Measurements from ENCODE around the gene KASH5.
"Not testable (repeated sequence)": the region's sequence is repeated elsewhere in the genome, so short reads cannot be mapped to it uniquely, and the experiment has no call there.

The KASH5 gene

GRCh38 chr19:49362048-49362928 is 25.8 kb upstream of the KASH5 start, which contains the start of gene TEAD2:
Gene TEAD2 (minus strand): TSS chr19:49362416. CDS start chr19:49360075, 2,341 bp downstream.
- DNase-seq = no peak

GRCh38 chr19:49362929-49363267 is 25.2 kb upstream of the KASH5 start:
- DNase-seq = no peak

GRCh38 chr19:49363268-49364082 is 24.6 kb upstream of the KASH5 start, which contains the start of gene DKKL1:
Gene DKKL1 (plus strand): TSS chr19:49363877. CDS start chr19:49363999, 122 bp downstream.
- peak; percentile 59 for DNase-seq

DNA sequence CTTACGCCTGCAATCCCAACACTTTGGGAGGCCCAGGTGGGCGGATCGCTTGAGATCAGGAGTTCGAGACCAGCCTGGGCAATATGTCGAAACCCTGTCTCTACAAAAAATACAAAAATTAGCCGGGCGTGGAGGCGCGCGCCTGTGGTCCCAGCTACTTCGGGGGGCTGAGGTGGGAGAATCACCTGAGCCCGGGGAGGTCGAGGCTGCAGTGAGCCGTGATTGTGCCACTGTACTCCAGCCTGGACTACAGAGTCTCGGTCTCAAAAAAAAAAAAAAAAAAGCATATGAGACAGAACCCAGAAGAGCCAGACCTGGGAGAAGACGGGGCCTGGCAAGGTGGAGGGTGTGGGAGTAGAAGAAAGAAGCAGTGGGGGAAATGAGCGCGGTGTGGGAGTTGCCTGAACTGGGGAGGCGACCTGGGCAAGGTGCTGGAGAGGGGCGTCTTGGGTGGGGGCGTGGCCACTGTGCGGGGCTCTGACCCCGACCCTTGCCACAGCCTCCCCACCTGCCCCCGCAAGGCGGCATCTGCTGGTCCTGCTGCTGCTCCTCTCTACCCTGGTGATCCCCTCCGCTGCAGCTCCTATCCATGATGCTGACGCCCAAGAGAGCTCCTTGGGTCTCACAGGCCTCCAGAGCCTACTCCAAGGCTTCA is 23.8 kb upstream of the KASH5 start:
- DNase-seq = no peak

DNA sequence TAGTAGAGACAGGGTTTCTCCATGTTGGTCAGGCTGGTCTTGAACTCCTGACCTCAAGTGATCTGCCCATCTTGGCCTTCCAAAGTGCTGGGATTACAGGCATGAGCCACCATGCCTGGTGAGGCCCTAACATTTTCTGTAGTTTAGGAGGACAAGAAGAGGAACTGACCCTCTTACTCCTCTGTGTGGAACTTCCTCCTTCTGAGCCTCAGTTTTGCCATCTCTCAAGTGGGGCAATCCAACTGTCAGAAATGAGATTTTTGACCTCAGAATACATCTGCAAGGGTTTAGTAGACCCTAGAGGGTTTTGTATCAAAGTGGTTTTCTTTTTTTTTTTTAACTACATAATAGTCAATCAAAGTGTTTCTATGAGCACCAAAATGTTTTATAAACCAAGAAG is 21.9 kb upstream of the KASH5 start:
- DNase-seq = no peak

GRCh38 chr19:49368711-49369358 is 19.2 kb upstream of the KASH5 start:
- no peak for DNase-seq

DNA sequence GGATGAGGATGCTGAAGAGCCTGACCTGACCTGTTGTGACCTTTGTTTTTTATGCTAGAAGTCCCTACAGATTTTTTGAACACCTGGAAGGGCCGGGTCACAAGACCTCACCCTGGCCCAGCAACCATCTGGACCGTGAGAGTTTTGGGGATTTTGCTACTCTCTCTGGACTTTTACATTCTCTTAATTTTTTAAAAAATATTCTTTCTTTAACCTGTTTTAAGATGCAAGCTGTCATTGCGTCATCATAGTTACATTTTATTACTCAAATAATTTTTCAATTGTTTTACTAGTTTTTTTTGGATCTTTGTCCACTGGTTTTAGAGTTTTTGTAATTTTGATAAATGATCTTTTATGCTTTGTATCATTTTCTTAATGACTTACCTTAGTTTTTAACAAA is 16.9 kb upstream of the KASH5 start:
- no peak for DNase-seq

GRCh38 chr19:49373174-49373573 is 14.9 kb upstream of the KASH5 start:
- not testable (repeated sequence) for DNase-seq

- DNase-seq = no peak
These were observed 13.2 kb upstream of the KASH5 start for GRCh38 chr19:49374665-49375434.

DNA sequence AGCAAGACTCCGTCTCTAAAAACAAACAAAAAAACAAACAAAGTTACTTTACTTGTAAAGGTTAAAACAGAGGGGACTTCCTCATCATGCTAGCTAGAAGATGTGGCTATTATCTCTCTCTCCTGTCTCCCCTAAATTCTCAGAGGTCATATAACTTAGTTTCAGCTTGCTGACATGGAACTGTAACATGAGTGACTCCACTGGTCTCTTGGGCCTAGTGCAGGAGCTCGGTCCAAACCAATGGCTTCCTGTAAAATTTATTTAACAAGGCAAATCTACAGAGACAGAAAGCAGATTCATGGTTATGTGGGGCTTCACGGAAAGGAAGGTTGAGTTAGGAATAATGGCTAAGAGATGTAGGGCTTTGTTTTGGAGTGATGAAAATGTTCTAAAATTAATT is 9.5 kb upstream of the KASH5 start:
- no peak for DNase-seq

DNA sequence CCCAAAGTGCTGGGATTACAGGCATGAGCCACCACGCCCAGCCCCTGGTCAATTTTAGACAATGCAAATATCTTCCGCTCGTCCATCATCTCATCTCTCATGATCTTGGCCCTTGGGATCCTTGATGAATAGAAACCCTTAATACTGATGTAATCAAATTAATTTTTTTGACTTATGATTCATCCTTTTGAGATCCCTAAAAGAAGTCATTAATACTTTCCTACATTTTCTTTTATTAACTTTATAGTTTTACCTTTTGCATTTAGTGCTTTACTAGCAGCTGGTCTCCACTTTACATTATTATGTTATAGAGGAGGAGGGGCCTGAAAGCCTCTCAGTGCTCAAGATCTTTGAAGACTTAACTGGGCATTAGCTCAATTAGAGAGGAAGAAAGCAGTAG is 7.7 kb upstream of the KASH5 start:
- DNase-seq = no peak

DNA sequence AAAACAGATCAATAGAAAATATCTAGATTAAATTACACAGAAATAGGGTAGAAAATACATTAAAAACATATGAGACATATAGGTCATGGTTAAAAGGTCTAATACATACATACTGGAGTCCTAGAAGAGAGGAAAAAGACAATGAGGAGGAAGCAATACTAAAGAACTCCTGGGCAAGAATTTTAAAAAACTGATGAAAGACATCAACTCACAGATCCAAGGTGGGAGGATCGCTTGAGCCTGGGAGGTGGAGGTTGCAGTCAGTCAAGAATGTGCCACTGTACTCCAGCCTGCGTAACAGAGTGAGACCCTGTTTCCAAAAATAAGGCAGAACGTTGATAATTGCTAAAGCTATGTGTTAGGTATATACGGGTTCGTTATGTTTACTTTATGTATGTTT is 5.4 kb upstream of the KASH5 start:
- DNase-seq = no peak

DNA sequence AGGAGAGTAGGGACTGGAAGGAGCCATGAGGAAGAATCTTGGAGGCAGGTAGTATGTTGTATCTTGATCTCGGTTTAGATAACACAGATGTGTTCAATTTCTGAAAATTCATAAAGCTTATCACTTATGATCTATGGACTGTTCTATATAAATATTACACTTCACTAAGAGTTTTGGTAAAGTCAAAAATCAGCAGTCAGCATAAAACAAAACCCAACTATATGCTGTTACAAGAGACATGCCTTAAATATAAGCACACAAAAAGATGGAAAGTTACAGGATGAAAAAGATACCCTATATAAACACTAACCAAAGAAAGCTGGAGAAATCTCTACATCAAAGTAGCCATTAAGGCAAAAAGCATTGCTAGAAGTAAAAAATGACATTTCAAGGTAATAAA is 4.5 kb upstream of the KASH5 start:
- DNase-seq = no peak

- DNase-seq = no peak
These were observed 1.4 kb downstream of the KASH5 start for GRCh38 chr19:49389406-49389805.

DNA sequence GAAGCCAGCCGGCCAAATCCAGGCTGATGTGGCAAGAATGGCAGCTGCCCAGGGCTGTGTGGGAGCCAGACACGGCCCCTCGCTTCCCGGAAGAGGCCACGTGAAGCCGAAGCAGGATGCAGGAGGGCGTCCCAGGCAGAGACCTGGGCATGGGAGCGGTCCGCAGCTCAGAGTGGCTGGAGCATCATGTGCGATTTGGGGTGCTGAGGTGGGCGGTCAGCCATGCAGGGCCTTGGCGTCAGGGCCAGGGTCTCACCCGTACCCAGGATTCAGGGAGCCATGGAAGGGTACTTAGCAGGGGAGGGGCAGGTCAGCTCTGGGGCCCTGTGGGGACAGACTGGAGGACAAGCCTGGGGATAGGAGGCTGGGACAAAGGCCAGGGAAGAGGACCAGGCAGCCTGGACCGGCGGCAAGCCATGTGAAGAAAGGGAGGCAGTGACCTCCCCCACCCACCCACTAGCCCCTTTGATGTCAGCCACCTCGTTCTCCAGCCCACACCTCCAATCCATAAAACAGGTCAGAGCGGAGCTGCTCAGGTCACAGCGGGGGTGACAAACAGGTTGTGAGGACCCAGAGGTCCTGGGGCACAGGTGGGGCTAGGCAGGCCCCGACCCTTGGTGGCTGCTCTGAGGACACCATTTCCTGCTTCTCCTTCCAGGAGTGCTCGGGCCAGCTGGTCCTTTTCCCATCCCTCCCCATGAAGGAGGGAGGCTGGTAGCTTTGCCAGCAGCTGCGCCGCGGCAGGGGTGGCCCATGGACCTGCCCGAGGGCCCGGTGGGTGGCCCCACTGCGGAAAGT is 2.3 kb downstream of the KASH5 start:
- no peak for DNase-seq

DNA sequence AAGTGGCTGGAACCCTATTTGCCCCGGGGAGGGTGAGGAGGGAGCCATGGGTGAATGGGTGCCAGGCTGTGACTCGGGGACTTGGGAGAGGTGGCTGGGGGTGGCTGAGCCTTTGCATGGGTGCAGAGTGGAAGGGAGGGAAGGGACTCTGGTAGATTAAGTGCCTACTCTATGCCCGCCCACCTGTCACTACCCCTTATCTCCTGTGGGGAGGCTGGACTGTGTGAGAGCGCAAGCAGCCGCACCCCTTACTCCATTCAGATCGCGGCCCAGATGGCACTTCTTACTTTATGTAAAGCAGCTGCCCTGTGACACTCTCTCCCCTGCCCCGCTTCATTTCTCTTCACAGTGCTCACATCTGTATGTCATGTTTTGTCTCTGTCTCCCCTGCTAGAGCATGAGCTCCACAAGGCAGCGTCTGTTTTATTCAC is 2.9 kb downstream of the KASH5 start:
- no peak for DNase-seq

- DNase-seq = peak; percentile 81
These were observed 3.7 kb downstream of the KASH5 start for GRCh38 chr19:49391581-49392399.

DNA sequence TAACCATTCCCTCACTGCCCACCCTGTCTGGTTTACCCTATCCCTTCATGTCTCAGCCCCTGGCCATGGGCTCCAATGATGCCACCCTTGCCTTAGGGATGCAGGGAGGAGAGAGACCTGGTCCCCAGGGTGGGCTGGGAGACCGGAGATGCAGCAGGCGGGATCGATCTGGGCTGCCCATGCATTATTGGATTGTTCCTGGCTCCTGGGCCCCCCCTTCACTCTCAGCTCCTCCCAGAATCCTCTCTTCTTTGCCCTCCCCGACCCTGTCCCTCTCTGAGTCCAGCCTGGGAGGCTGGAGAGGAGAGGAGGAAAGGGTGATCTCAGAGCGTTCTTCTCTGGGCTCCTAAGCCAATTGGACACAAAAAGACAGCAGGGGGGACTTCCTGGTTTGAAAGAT is 5.8 kb downstream of the KASH5 start:
- no peak for DNase-seq

GRCh38 chr19:49395581-49396407 is 7.7 kb downstream of the KASH5 start:
- DNase-seq = no peak
